Kidney epithelial cell (primary cell): ENCODE results near the gene NDUFS3. TPM values are rescaled to one million over a fixed set of nuclear protein-coding genes. Genes with fewer than 3 reads are reported as not detected.
A peak's percentile ranks its signal among the peaks of the same experiment; 100 is the strongest.

Experiments
- DNase-seq: peaks from one replicate; pipeline ENCODE4 v3.0.0-alpha.2; 2010; ENCODE audit warnings: low read depth
- H3K27me3 ChIP-seq: 2 replicates; pipeline ENCODE4 v1.6.0; 2011; ENCODE audit warnings: low read length; ENCODE audit not compliant: control insufficient read depth, insufficient read depth
- H3K36me3 ChIP-seq: 2 replicates; pipeline ENCODE4 v1.5.1; 2011; ENCODE audit warnings: low read length; ENCODE audit not compliant: control insufficient read depth, insufficient read depth
- H3K4me3 ChIP-seq: 2 replicates; pipeline ENCODE4 v1.5.1; 2011; ENCODE audit warnings: low read depth, mild to moderate bottlenecking, control low read depth, low read length
- CTCF ChIP-seq: IDR thresholded peaks from 2 replicates; pipeline ENCODE4 v1.5.1; 2011; ENCODE audit warnings: mild to moderate bottlenecking, moderate library complexity, low read length, control low read depth, inconsistent platforms; ENCODE audit not compliant: insufficient read depth, poor library complexity, severe bottlenecking
- total RNA-seq: library from RNA; depleted of rRNA; stranded (reverse); fragments of >200 nt; gene quantifications from 2 replicates; pipeline ENCODE4 v1.2.3, GENCODE V29; 2015

NDUFS3 gene
- total RNA-seq, 1 donor from 2014 or later: 84.5 TPM

- H3K4me3 ChIP-seq: peak within 1 kb of the TSS; percentile 9
- no peaks in the 10 kb centered on the region for H3K36me3 ChIP-seq
- no peak for DNase-seq
- peaks cover 51% of the 10 kb centered on the region for H3K27me3 ChIP-seq
- no peak for TF ChIP-seq CTCF
These were observed 15.3 kb downstream of the NDUFS3 start, which contains the start of gene C1QTNF4 for GRCh38 chr11:47593934-47594855. Gene C1QTNF4, minus strand, starts transcription at chr11:47594411. Its CDS starts 3,601 bp downstream, at chr11:47590810.

- H3K27me3 ChIP-seq: peaks cover 43% of the 10 kb centered on the region
- no peaks in the 10 kb centered on the region for H3K36me3 ChIP-seq
- no peak for TF ChIP-seq CTCF
- DNase-seq: no peak
- no peak overlapping the region for H3K4me3 ChIP-seq
These were observed 16.2 kb downstream of the NDUFS3 start for GRCh38 chr11:47595029-47595428.

GRCh38 chr11:47595967-47596366 lies 17.1 kb downstream of the NDUFS3 start:
- no peak overlapping the region for H3K4me3 ChIP-seq
- H3K27me3 ChIP-seq: peaks cover 40% of the 10 kb centered on the region
- DNase-seq: no peak
- no peak for TF ChIP-seq CTCF
- H3K36me3 ChIP-seq: no peaks in the 10 kb centered on the region

- no peak for TF ChIP-seq CTCF
- H3K36me3 ChIP-seq: no peaks in the 10 kb centered on the region
- no peak for DNase-seq
- peaks cover 6% of the 10 kb centered on the region for H3K27me3 ChIP-seq
- H3K4me3 ChIP-seq: no peak overlapping the region
These were observed 21.0 kb downstream of the NDUFS3 start for GRCh38 chr11:47599902-47600301.

GRCh38 chr11:47603295-47603694 lies 24.4 kb downstream of the NDUFS3 start:
- H3K36me3 ChIP-seq: no peaks in the 10 kb centered on the region
- no peak for DNase-seq
- H3K4me3 ChIP-seq: no peak overlapping the region
- no peak for TF ChIP-seq CTCF
- H3K27me3 ChIP-seq: no peaks in the 10 kb centered on the region
